ENCODE data around the gene OR2A42.
"Not testable (repeated sequence)": the region's sequence is repeated elsewhere in the genome, so short reads cannot be mapped to it uniquely, and the experiment has no call there.

- TF ChIP-seq CTCF (tag by site-specific recombination; IDR thresholded peaks at IDR 0.05); ZNF777 (tag by site-specific recombination; IDR thresholded peaks at IDR 0.05; ENCODE audit: borderline replicate concordance); ZNF174 (tag by site-specific recombination; IDR thresholded peaks at IDR 0.05); ZNF76 (tag by site-specific recombination; IDR thresholded peaks at IDR 0.05; ENCODE audit: borderline replicate concordance, low read depth); PATZ1 (tag by site-specific recombination; IDR thresholded peaks at IDR 0.05); PRDM10 (tag by site-specific recombination; IDR thresholded peaks at IDR 0.05); ZNF18 (tag by site-specific recombination; IDR thresholded peaks at IDR 0.05); ZNF776 (tag by site-specific recombination; IDR thresholded peaks at IDR 0.05; ENCODE audit: borderline replicate concordance); TCF7L2 (IDR thresholded peaks at IDR 0.05; ENCODE audit: borderline replicate concordance, low read depth, low read length); ZNF211 (tag by site-specific recombination; IDR thresholded peaks at IDR 0.05; ENCODE audit: low read depth); ZBTB49 (tag by site-specific recombination; IDR thresholded peaks at IDR 0.05; ENCODE audit: low read depth): not testable (repeated sequence)
Observed at GRCh38 chr7:144245372-144245771, 6.0 kb upstream of the OR2A42 start.
